NCI-H345 (cell line): ENCODE measurements around the gene CTSE.
"Not testable (repeated sequence)": the region's sequence is repeated elsewhere in the genome, so short reads cannot be mapped to it uniquely, and the experiment has no call there.

ENCODE experiments used
- DNase-seq: peaks from one replicate; lab custom pipeline; 2025; lab: John Stamatoyannopoulos, UW

The CTSE gene

DNA sequence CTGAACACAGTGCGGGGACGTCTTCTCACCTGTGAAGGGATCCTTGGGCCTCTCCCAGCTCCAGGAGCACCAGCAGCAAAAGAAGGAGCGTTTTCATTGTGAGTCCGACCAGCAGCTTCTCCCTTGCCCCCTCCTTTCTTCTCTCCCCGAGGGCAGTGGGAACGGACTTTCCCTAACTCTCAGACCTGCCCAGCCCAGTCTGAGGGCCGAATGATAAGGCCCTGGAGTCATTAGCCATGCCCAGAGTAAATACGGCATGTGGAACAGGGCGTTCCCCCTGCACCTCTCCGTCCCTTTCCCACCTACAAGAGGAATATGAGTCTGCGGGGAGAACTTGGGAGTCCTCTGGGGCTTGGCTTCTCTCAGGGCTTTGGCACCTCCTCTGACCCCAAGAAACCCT lies at the start of gene CTSE:
Gene CTSE (minus strand): TSS at position 201 of the 400 bp plus-strand sequence. CDS start 104 bp downstream, at position 97.
- DNase-seq, result no peak

DNA sequence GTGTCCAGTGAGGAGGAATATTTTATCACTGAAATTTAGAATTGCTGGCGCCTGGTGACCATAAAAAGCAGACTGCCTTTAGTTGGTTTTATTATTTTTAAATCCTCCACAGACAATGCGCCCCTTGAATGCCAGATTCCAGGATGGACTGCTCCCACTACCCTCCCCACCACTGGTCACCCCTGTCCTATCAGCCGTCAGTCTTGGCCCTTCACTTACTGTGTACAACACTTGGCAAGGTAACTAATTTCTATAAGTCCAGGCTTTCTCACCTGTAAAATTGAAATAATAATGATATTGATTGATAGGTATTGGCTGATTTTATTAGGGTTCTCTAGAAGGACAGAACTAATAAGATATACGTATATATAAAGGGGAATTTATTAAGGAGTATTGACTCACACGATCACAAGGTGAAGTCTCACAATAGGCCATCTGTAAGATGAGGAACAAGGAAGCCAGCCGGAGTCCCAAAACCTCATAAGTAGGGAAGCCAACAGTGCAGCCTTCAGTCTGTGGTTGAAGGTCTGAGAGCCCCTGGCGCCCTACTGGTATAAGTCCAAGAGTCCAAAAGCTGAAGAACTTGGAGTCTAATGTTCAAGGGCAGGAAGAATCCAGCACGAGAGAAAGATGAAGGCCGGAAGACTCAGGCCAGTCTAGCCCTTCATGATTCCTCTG lies 47.1 kb upstream of the CTSE start:
- no peak for DNase-seq

DNA sequence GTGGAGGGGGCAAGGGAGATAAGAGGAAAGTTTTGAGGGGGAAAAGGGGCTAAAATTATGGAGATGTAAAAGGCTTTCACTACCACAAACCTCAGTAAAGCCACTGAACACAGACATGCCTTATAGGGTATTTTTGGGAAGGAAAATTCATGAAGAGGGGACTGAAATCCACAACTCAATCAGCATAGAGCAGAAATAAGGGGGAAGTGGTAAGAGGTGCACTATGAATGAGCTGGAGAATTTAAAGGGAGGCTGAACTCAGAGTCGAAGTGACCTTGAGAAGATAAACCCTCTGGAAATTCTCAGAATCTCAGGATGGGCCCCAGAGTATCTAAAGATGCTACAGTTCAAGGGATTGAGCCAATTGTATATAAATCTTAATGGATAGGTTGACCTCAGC lies 44.6 kb upstream of the CTSE start:
- DNase-seq, result no peak

DNA sequence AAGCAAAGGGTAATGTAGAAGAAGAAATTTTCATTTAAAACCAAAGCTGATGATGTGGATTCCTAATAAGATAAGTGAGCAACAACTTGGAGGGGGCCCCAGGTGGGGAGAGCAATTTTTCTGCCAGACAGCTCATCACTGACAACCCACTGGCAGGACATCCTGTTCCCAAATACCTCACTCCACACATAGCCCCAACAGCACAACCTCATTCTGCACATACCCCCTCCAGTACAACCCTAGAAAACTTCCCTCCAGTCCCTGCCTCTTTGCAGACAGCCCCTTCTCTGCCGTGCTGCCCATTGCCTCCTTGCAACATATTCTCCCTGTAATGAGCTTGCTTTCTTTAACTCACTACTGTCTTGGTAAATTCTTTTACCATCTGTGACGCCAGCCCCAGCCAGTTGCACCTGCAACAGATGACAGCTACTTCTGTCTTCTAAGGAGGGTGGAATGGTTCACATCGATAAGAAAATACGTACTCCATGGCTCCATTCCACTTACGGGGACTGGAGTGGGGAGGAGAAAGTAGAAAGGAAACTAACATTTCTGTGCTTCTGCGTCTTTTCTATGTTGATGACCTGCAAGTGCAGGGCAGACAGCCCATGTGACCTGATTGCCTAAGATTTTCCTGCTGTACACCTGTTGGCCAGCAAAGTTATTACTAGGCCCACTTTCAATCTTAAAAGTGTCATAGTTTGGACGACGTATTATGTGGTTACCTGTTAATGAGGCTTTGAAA lies 44.0 kb upstream of the CTSE start:
- DNase-seq, result no peak

DNA sequence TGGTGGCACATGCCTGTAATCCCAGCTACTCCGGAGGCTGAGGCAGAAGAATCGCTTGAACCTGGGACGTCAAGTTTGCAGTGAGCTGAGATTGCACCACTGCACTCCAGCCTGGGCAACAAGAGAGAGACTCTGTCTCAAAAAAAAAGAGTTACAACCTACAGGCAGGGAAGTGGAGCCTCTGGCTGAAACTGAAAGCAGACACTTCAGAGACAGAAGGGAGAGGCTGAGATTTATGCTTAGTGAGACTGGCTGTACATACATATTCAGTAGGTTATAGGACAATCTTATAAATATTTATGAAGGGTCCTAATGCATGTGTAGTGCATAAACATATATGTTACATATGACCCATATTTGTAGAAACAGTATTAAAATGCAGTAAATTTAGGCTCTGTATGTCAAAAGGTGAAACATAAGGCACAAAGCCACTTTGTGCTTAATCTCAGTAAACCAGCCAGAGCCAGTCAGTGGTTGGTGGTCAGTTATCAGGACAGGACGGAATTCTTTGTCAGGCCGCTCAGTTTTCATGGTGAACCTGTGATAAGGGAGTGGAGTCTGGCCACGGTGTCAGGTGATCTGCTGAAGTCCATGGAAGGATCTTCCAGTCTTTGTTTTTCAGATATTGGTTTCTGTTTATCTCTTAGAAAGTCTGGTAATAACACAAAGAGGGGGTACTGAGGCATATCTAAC lies 42.9 kb upstream of the CTSE start:
- no peak for DNase-seq

DNA sequence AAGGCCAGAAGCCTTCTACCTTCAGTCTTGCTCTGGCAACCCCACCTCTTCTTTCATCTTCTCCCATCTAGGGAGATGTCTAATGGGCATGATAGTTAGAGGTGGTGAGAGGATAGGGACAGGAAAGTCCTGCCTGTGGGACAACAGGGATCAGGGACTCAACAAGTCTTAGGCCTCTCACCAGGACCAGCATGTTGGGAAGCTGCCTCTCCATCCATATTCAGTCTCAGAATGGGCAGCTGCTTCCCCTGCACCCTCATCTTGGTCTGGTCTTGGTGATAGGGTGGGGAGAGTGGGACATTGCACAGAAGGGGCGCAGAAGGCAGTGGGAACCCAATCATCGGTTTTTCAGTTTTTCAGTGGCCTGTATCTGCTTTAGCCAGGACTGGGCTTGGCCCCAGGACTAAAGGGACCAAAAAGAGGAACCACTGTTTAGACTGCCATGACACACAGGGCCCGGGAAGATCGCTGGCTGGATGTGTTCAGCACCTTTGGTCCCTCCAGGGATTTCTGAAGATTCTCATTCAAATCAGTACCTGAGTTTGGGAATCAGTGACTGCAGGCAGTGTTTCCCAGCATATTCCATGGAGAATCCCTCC lies 42.0 kb upstream of the CTSE start:
- no peak for DNase-seq

DNA sequence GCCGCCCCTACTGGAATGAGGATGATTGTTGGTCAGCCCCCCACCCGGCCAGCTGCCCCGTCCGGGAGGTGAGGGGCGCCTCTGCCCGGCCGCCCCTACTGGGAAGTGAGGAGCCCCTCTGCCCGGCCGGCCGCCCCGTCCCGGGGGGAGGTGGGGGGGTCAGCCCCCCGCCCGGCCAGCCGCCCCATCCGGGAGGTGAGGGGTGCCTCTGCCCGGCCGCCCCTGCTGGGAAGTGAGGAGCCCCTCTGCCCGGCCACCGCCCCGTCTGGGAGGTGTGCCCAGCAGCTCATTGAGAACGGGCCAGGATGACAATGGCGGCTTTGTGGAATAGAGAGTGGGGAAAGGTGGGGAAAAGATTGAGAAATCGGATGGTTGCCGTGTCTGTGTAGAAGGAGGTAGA lies 40.8 kb upstream of the CTSE start:
- DNase-seq, result not testable (repeated sequence)

DNA sequence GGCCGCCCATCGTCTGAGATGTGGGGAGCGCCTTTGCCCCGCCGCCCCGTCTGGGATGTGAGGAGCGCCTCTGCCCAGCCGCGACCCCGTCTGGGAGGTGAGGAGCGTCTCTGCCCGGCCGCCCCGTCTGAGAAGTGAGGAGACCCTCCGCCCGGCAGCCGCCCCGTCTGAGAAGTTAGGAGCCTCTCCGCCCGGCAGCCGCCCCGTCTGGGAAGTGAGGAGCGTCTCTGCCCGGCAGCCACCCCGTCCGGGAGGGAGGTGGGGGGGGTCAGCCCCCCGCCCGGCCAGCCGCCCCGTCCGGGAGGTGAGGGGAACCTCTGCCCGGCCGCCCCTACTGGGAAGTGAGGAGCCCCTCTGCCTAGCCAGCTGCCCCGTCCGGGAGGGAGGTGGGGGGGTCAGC lies 40.3 kb upstream of the CTSE start:
- DNase-seq, result not testable (repeated sequence)

DNA sequence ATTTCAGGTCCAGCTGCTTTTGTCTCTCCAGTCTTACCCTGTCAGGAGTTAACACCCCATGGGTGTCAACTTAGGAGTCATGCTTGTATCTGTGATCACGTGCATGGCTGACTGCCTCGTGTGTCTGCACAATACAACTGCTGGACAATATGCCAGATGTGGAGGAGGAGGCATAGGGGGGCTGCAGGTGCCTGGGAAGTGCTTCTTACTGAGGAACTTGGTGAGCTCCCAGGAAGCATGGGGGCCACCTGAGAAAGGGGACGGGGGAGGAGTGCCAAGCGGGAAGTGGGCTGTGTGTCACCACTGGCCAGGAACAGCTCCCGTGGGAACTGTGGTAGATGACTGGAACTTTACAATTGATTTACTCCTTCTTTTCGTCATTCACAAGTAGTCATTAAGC lies 38.8 kb upstream of the CTSE start:
- no peak for DNase-seq

DNA sequence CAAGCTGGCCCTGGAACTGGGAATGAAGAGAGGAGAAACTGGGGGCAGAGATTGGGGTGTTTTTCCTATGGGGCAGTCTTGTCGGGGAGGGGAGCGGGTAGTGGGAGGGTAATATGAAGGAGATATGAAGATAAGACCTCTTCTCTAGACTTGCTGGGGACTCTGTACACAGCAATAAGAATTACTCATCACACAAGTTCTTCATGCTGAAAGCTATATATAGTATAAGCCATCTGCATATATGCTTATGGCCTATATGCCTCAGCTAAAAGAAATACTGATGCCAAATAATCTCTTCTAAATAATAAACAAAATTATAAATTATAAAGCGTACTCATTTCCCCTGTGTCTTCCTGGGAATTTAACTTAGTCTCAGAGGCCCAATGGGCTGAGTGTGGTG lies 37.1 kb upstream of the CTSE start:
- no peak for DNase-seq

DNA sequence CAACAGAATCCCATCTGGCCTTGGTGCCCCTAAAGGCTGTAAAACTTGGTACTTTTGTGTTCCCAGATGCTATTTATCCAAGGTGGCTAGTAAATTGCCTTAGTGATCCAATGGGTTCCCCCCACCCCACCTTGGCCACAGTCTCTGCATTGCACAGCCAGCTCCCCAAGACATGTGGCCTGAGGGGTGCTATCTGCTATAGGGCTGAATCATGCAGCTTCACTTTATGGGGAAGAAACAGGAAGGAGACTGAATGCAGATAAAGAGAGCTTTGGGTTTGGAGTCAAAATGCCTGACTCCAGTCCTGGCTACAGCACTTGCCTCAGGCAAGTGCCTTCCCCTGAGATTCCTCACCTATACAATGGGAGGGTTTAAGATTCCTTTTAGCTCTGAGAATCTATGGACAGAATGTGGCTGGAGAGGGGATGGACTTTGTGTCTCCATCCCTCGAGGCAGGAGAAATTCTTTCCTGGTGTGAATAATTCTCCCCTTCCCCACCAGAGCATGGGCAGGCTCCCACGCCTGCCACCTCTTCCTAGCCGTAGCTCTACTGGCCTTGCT lies 35.7 kb upstream of the CTSE start:
- no peak for DNase-seq

DNA sequence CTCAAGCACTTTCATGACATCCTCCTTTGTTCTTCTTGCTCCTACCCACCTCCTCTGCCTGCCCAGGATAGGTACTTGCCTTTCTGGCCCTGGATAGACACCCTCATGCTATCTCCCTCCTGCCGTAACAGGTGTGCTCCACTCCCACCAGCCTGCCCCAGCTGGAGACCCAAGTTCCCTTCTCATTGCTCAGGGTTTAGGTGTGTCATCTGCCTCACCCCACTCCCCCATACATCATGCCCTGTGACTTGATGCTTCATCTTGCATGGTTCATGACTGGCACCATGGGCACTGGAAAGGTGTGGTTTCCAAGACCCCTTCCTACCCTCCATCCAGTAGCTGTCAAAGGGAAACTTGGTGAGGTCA lies 35.2 kb upstream of the CTSE start:
- DNase-seq, result no peak

DNA sequence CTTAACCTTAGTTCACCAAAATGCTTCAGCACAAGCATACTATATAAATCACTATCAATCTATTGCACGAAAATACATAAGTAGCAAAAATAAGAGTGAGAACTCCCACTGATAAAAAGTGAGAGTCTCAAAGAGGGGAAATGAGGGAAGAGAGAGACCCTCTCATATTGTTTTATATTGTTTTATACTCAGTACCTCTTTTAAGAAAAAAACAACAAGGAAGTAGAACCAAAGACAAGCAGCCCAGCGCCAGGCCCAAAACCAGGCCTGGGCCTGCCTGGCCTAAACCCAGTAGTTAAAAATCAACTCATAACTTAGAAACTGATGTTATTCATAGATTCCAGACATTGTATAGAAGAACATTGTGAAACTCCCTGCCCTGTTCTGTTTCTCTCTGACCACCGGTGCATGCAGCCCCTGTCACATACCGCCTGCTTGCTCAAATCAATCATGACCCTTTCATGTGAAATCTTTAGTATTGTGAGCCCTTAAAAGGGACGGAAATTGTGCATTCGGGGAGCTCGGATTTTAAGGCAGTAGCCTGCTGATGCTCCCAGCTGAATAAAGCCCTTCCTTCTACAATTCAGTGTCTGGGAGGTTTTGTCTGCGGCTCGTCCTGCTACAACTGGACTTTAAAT lies 34.7 kb upstream of the CTSE start:
- DNase-seq, result not testable (repeated sequence)

DNA sequence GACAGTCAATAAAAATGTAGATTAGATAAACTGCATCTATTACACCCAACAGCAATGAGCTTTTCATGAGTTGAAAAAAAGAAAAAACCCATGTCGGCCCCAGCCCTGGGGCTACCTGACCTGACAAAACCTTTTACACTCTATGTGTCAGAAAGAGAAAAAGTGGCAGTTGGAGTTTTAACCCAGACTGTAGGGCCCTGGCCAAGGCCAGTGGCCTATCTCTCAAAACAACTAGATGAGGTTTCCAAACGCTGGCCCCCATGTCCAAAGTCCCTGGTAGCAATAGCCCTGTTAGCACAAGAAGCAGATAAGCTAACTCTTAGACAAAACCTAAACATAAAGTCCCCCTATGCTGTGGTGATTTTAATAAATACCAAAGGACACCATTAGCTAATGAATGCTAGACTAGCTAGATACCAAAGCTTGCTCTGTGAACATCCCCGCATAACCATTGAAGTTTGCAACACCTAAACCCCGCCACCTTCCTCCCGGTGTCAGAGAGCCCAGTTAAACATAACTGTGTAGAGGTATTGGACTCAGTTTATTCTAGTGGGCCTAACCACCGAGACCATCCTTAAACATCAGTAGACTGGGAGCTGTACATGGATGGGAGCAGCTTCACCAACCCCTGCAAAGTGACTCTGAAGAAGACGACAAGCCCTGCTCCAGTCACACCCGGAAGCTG lies 32.1 kb upstream of the CTSE start:
- DNase-seq, result not testable (repeated sequence)

DNA sequence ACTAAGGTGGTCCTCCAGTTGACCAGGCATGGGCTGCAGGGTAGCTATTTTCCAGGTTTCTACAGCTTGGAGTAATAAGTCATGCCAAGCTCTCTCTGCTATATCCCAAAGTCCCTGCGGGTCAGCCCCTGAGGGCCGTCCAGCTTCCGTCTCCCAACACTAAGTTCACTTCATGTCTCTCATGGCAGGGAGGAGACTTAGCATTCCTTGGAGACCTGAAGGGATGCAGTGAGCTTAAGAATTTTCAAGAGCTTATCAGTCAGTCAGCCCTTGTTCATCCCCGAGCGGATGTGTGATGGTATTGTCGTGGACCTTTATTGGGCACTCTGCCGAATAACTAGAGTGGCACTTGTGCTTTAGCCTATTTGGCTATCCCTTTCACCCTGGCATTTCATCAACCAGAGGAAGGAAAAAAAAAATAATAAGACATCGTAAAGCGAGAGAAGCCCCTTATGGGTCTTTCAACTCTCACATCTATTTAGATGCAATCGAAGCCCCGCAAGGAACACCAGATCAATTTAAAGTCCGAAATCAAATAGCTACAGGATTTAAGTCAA lies 31.5 kb upstream of the CTSE start:
- DNase-seq, result not testable (repeated sequence)

DNA sequence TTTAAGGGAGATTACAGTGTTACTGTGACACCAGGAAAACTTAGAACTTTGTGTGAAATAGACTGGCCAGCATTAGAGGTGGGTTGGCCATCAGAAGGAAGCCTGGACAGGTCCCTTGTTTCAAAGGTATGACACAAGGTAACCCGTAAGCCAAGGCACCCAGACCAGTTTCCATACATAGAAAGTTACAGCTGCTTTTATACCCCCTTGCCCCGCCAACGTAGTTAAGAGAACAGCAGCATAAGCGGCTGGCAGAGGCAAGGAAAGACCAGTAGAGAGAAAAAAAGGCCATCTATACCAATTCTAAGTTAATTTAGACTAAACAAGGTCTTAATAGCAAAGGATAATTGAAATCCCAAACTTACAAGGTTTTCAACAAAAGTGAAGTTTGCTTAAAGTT lies 29.9 kb upstream of the CTSE start:
- not testable (repeated sequence) for DNase-seq

DNA sequence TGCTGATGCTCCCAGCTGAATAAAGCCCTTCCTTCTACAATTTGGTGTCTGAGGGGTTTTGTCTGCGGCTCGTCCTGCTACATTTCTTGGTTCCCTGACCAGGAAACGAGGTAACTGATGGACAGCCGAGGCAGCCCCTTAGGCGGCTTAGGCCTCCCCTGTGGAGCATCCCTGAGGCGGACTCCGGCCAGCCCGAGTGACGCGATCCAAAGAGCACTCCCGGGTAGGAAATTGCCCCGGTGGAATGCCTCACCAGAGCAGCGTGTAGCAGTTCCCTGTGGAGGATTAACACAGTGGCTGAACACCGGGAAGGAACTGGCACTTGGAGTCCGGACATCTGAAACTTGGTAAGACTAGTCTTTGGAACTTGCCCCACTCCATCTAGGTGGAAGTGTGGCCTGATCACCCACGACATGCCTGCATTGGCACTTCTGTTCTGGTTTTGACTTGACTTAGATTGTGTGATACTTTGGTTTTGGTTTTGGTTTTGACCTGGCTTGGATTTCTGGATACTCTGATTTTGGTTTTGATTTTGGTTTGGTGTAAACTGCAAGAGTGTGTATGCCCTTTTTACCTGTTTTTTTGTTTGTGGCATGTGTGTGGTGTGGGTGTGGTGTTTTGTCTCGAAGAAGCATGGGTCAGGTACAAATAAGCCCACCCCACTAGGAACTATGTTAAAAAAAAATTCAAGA lies 29.4 kb upstream of the CTSE start, which contains the start of gene RHEX:
Gene RHEX (plus strand): TSS at position 255 of the 692 bp plus-strand sequence. CDS start 44,656 bp downstream, outside the sequence.
- not testable (repeated sequence) for DNase-seq

DNA sequence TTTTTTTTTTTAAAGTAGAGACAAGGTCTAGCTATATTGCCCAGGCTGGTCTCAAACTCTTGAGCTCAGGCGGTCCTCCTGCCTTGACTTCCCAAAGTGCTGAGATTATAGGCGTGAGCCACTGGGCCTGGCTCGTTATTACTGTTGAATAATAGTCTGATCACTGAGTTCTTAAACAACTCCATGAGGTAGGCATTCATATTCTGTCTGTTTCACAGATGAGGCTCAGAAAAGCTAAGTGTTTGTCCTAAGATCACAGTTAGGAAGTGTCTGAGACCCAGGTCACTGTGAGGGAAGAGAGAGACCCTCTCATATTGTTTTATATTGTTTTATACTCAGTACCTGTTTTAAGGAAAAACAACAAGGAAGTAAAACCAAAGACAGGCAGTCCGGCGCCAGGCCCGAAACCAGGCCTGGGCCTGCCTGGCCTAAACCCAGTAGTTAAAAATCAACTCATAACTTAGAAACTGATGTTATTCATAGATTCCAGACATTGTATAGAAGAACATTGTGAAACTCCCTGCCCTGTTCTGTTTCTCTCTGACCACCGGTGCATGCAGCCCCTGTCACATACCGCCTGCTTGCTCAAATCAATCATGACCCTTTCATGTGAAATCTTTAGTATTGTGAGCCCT lies 28.7 kb upstream of the CTSE start:
- DNase-seq, result not testable (repeated sequence)

DNA sequence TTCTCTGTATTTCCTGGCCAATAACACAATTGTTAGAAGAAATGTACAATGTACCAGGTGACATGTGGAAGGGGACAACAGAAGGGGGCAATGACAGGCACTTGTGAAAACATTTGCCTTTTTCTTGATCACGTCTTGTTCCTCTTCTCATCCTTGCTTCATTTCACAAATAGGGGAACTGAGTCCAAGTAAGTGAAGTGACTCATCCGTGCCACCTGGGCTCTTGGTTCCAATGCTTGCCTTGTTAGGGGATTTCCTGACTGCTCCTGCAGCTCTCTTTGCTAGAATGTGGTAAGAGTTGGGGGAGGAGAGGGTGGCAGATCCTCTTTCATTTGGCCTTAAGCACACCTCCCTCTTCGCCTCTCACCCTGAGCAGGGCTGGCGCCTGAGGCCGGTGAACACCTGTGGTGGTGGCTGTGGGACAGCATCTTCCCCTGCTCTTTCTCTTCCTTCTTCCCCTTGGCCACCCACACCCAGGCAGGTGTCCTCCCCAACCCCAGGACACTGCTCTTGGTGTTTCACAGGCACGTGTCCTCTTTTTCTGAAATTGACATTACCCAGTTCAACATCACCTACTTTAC lies 27.1 kb upstream of the CTSE start:
- DNase-seq, result no peak
